ENCODE results near the gene TRAPPC6A.

GRCh38 chr19:45189971-45190370, 11.9 kb upstream of the TRAPPC6A start:
- TF ChIP-seq CTCF (conservative IDR thresholded peaks at IDR 0.05 in 1 of 2, IDR thresholded peaks at IDR 0.05 in 1 of 2; ENCODE audit: low read depth in 1 of 2, low read length in 2 of 2) (no peak), EZH2 (IDR thresholded peaks at IDR 0.05; ENCODE audit: low read length, missing control alignments) (no peak)

Data from fibroblast of lung (primary cell).